ENCODE measurements around the gene TRMT1.

The TRMT1 gene

GRCh38 chr19:13149628-13150186 is 33.2 kb upstream of the TRMT1 start:
- TF ChIP-seq ZBTB7A (IDR thresholded peaks at IDR 0.05; ENCODE audit: low read depth): peak; percentile 64; the same call in 1 of the 2 replicates
- TF ChIP-seq EGR1 (IDR thresholded peaks at IDR 0.05): no peak
- no peak for TF ChIP-seq RAD21 (IDR thresholded peaks at IDR 0.05; ENCODE audit: low read depth)
- TF ChIP-seq TAF1 (IDR thresholded peaks at IDR 0.05; ENCODE audit: low read depth): no peak

GRCh38 chr19:13146763-13147563 is 30.4 kb upstream of the TRMT1 start:
- no peak for TF ChIP-seq CEBPB (IDR thresholded peaks at IDR 0.05)
- no peak for TF ChIP-seq MAX (IDR thresholded peaks at IDR 0.05)
- TF ChIP-seq NFIC (IDR thresholded peaks at IDR 0.05): 0 out of 2 replicates have a peak, but pooled peaks have one; percentile 12

GRCh38 chr19:13139633-13140311 is 23.2 kb upstream of the TRMT1 start:
- TF ChIP-seq REST (IDR thresholded peaks at IDR 0.05; ENCODE audit: low read depth): no peak
- no peak for TF ChIP-seq TCF12 (IDR thresholded peaks at IDR 0.05; ENCODE audit: low read depth)
- no peak for TF ChIP-seq USF1 (IDR thresholded peaks at IDR 0.05)
- no peak for TF ChIP-seq MAX (IDR thresholded peaks at IDR 0.05)
- no peak for TF ChIP-seq FOXM1 (IDR thresholded peaks at IDR 0.05; ENCODE audit: borderline replicate concordance, low read depth)
- no peak for TF ChIP-seq CREB1 (IDR thresholded peaks at IDR 0.05; ENCODE audit: low read depth)
- TF ChIP-seq RAD21 (IDR thresholded peaks at IDR 0.05; ENCODE audit: low read depth): no peak
- no peak for TF ChIP-seq EP300 (IDR thresholded peaks at IDR 0.05; ENCODE audit: borderline replicate concordance)
- TF ChIP-seq NFIC (IDR thresholded peaks at IDR 0.05): no peak
- TF ChIP-seq TAF1 (IDR thresholded peaks at IDR 0.05; ENCODE audit: low read depth): no peak
- TF ChIP-seq CEBPB (IDR thresholded peaks at IDR 0.05): no peak
- no peak for TF ChIP-seq ZBTB7A (IDR thresholded peaks at IDR 0.05; ENCODE audit: low read depth)
- no peak for TF ChIP-seq EGR1 (IDR thresholded peaks at IDR 0.05)

GRCh38 chr19:13138916-13139198 is 22.3 kb upstream of the TRMT1 start:
- TF ChIP-seq REST (IDR thresholded peaks at IDR 0.05; ENCODE audit: low read depth) (no peak), NFIC (IDR thresholded peaks at IDR 0.05) (no peak), EP300 (IDR thresholded peaks at IDR 0.05; ENCODE audit: borderline replicate concordance) (no peak), EGR1 (IDR thresholded peaks at IDR 0.05) (no peak), CREB1 (IDR thresholded peaks at IDR 0.05; ENCODE audit: low read depth) (no peak), CEBPB (IDR thresholded peaks at IDR 0.05) (no peak), RAD21 (IDR thresholded peaks at IDR 0.05; ENCODE audit: low read depth) (no peak), MAX (IDR thresholded peaks at IDR 0.05) (no peak), YY1 (IDR thresholded peaks at IDR 0.05; ENCODE audit: low read depth) (no peak), FOXM1 (IDR thresholded peaks at IDR 0.05; ENCODE audit: borderline replicate concordance, low read depth) (no peak), USF1 (IDR thresholded peaks at IDR 0.05) (no peak), TCF12 (IDR thresholded peaks at IDR 0.05; ENCODE audit: low read depth) (no peak), ZBTB7A (IDR thresholded peaks at IDR 0.05; ENCODE audit: low read depth) (no peak), TEAD4 (IDR thresholded peaks at IDR 0.05) (no peak), TAF1 (IDR thresholded peaks at IDR 0.05; ENCODE audit: low read depth) (no peak)

GRCh38 chr19:13138171-13138915 is 21.8 kb upstream of the TRMT1 start:
- TF ChIP-seq CEBPB (IDR thresholded peaks at IDR 0.05) (no peak), EGR1 (IDR thresholded peaks at IDR 0.05) (no peak), TCF12 (IDR thresholded peaks at IDR 0.05; ENCODE audit: low read depth) (no peak), FOXM1 (IDR thresholded peaks at IDR 0.05; ENCODE audit: borderline replicate concordance, low read depth) (no peak), NFIC (IDR thresholded peaks at IDR 0.05) (no peak), CREB1 (IDR thresholded peaks at IDR 0.05; ENCODE audit: low read depth) (no peak), ZBTB7A (IDR thresholded peaks at IDR 0.05; ENCODE audit: low read depth) (no peak)

Data from Ishikawa (cell line).